HG03097 (cell line): ENCODE results near the gene MEPE.
"Not testable (repeated sequence)": the region's sequence is repeated elsewhere in the genome, so short reads cannot be mapped to it uniquely, and the experiment has no call there.

Experiments
- ATAC-seq: cut with Tn5 transposase; IDR thresholded peaks from one replicate; pipeline ENCODE4 v1.9.1; 2021; ENCODE audit not compliant: unreplicated experiment, low FRiP score

MEPE gene

DNA sequence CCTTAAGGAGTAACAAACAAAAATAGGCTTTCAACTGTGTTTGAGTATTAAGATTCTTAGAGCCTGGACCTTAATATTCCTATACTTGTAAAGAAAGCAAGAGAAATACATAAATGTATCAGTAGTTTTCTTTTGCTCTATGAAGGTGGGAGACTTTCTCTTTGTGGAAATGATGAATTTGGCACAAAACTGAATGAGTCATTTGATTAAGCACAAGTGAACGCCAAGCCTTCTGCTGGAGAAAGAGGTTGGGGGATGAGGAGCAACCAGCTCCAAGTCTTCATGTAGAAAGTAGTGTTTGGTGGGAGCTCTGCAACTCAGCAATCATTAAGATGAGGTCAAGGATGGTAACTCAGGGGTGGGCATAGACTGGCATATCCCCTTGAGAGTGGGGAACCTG, 49.6 kb downstream of the MEPE start:
- ATAC-seq = no peak

DNA sequence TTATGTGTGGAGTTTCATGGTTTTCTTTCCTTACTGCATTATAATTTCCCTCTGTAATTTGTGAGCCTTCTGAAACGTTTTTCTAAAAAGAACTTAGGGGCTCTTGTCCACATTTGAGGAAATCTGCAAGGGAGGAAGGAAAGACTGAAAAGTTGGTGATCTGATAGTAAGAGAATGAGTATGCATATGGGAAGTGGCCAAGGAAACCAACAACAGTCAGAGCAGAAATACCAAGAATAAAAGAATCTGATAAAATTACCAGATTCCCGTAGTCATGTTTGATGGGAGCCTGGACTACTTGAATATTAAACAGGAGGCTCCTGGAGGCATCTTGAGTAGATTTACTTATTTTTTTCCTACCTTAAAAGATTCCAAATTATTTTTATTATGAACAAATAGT, 50.1 kb downstream of the MEPE start:
- ATAC-seq = no peak

DNA sequence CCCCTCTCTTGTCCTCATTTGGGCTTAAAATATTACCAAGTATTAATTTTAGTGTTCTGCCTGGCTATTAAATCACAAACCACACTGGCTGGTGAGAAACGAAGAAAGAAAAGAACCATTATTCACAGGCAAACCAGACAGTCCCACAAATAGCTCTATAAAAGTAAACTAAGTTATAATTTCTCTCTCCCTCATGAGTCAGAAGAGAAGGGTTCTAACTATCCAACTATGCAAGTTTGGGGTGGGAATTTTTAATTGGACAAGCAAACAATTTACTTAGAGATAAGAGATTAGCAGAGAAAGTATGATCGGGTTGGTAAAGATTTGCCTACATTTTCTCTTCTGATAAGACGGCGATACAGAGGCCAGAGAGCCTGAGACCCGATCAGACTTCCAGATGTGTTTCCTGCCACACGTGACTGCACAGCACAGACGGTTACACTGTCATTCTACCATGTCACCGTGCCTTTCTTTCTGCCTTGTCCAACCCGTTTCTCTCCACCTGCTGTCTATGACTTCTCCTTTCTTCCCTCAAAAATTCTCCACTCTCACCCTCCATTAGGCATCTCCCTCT, 52.3 kb downstream of the MEPE start:
- no peak for ATAC-seq

DNA sequence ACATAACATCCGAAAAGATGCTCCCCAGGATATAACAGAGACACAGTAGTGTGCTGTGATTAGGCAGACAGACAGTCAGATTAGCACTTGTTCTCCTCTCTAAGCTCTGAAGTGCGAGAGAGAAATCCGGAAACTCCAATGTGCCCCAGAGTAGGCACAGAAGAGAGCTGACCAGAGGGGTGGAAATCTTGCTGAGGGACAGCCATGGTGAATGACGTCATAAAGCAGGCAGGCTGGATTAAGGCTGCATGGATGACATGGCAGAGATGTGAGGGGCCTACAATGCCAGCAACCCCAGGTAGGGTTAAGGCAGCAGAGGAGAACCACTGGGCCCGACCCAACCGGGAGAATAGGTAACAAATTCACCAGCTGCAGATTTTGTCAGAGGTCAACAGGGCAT, 53.3 kb downstream of the MEPE start:
- no peak for ATAC-seq

DNA sequence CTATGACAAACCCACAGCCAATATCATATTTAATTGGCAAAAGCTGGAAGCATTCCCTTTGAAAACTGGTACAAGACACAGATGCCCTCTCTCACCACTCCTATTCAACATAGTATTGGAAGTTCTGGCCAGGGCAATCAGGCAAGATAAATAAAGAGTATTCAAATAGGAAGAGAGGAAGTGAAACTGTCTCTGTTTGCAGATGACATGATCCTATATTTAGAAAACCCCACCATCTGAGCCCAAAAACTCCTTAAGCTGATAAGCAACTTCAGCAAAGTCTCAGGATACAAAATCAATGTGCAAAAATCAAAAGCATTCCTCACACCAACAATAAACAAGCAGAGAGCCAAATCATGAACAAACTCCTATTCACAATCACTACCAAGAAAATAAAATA, 58.0 kb downstream of the MEPE start:
- not testable (repeated sequence) for ATAC-seq

DNA sequence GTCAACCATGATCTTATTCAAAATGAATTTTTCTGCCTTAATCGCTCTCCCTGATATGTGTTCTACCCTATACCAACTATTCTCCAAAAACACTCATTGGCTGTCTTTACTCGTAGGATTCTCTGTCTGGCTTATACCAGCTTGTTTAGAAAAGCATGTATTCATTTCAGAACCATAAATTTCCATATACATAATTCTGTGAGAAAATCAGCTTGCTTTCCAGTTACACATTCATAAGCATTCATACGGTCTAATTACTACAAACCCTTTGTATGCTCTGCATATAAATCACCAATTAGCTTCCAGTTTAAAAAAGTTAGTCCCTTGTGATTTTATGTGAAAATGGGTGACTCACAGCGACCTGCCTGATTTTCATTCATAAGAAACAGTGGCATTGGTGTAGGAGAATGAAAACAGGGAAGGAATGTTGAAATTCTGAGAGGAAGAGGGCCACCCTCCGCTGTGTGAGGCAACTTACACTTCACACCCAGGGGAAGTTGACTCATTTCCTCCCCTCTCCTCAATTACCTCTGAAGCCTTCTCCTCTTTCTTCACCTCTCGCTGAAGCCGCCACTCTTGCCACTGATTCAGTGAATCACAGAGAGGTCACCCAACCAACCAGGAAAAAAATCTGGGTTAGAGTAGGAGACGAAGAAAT, 63.3 kb downstream of the MEPE start:
- ATAC-seq = peak; percentile 56
